Stimulated activated naive CD8-positive, alpha-beta T cell treated with anti-CD3 and anti-CD28 coated beads, Interleukin-15, Interleukin-2, amounts not matched to agents 100 ng/mL and 50 ng/mL, for 24 hours (primary cell): Measurements from ENCODE around the gene KRTAP19-7.

Source experiments
- H3K27ac Mint-ChIP-seq: one replicate; pipeline ENCODE4 v1.8.0; 2021; ENCODE audit warnings: mild to moderate bottlenecking, mixed read lengths
- H3K27me3 Mint-ChIP-seq: one replicate; pipeline ENCODE4 v1.8.0; 2021; ENCODE audit warnings: mixed read lengths
- H3K36me3 Mint-ChIP-seq: one replicate; pipeline ENCODE4 v1.8.0; 2021; ENCODE audit warnings: low read depth, mixed read lengths
- H3K4me1 Mint-ChIP-seq: one replicate; pipeline ENCODE4 v1.8.0; 2021; ENCODE audit warnings: low read depth, mixed read lengths
- H3K4me3 Mint-ChIP-seq: one replicate; pipeline ENCODE4 v1.8.0; 2021; ENCODE audit warnings: mild to moderate bottlenecking, mixed read lengths
- H3K9me3 Mint-ChIP-seq: one replicate; pipeline ENCODE4 v1.8.0; 2021; ENCODE audit warnings: mixed read lengths

KRTAP19-7 gene

DNA sequence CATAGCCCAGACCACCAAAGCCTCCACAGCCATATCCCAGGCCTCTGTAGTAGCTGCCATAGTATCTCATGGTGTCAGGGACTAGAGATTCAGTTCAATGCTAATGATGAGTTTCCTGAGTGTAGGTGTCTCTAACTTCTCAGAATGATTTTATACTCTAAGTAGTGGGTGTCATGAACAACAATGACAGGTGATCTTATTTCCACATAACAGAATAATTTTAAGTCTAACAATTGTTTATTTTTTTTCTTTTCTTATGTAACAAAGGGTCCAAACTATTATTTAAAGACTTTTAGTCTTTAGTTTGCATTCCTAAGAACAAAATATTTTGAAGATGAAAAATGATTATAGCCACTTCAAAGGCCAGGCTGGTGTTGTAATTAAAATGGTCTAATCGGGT, 19.4 kb downstream of the KRTAP19-7 start, which contains the start of gene KRTAP19-6:
TSS of gene KRTAP19-6 (minus strand) at position 101 of the 400 bp plus-strand sequence. CDS start at position 70, 31 bp downstream.
- Mint-ChIP-seq H3K27me3 (no peaks in the 10 kb centered on the region), H3K36me3 (no peaks in the 10 kb centered on the region)

DNA sequence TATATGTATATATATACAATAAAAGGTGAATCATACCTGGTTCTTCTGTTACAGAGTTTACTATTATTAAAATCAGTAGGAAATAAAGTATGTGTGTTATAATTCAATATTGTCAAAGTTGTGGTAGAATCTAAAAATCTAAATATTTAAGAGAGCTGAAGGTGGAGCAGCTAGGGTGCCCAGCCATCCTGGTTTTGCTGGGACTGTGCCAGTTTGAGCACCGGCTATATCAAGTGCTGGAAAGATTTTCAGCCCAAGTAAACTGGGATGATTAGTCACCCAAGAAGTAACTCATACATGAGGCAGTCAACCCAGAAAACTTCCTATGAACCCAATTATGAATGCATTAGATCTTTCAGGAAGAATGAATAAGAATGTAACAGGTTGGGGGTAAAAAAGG, 42.2 kb downstream of the KRTAP19-7 start:
- Mint-ChIP-seq H3K27ac (no peak overlapping the region), H3K4me1 (no peaks in the 10 kb centered on the region), H3K36me3 (no peaks in the 10 kb centered on the region), H3K27me3 (no peaks in the 10 kb centered on the region), H3K9me3 (peaks cover 8% of the 10 kb centered on the region), H3K4me3 (no peak overlapping the region)

More for the DNA sequence above, 19.4 kb downstream of the KRTAP19-7 start, which contains the start of gene KRTAP19-6:
- no peaks in the 10 kb centered on the region for H3K4me1 Mint-ChIP-seq
- no peak within 1 kb of the TSS for H3K27ac Mint-ChIP-seq
- H3K9me3 Mint-ChIP-seq, result peaks cover 12% of the 10 kb centered on the region
- no peak within 1 kb of the TSS for H3K4me3 Mint-ChIP-seq

DNA sequence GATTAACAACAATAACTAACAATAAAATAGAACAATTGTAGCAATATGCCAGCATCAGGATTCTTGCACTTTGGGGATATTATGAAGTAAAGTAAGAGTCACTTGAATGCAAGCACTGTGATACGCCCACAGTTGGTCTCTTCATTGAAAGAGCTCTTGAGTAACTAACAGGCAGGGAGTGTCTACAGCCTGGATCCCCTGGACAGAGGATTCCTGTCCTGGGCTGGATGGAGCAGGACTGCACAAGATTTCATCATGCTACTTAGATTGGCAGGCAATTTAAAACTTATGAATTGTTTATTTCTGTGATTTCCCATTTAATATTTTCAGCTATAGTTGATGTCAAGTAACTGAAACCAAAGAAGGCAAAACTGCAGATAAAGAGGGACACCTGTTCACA, 45.4 kb downstream of the KRTAP19-7 start:
- Mint-ChIP-seq H3K36me3 (no peaks in the 10 kb centered on the region), H3K4me3 (no peak overlapping the region), H3K9me3 (peaks cover 8% of the 10 kb centered on the region), H3K27ac (no peak overlapping the region), H3K4me1 (no peaks in the 10 kb centered on the region), H3K27me3 (no peaks in the 10 kb centered on the region)
